GM23248 (cell line): Measurements from ENCODE around the gene BCL10. TPM values are rescaled to one million over a fixed set of nuclear protein-coding genes. Genes with fewer than 3 reads are reported as not detected.

Source experiments
- DNase-seq: peaks from one replicate; pipeline ENCODE4 v3.0.0-alpha.2; 2015
- H2AFZ ChIP-seq: fragments of 200-600 bp; sonication (generic); 2 replicates; pipeline ENCODE4 v1.6.1; 2016; ENCODE audit warnings: antibody characterized with exemption
- H3F3A ChIP-seq: fragments of 200-600 bp; sonication (generic); 2 replicates; pipeline ENCODE4 v1.6.1; 2016; ENCODE audit warnings: mild to moderate bottlenecking, antibody characterized with exemption, mixed run types; ENCODE audit not compliant: insufficient read depth
- H3K27ac ChIP-seq: fragments of 200-600 bp; sonication (generic); 2 replicates; pipeline ENCODE4 v1.5.1; 2016; ENCODE audit warnings: mild to moderate bottlenecking
- H3K27me3 ChIP-seq: fragments of 200-600 bp; sonication (generic); replicated peaks from 2 replicates; pipeline ENCODE4 v1.6.1; 2016; ENCODE audit warnings: mild to moderate bottlenecking; ENCODE audit not compliant: insufficient read depth
- H3K36me3 ChIP-seq: fragments of 200-600 bp; sonication (generic); 2 replicates; pipeline ENCODE4 v1.6.1; 2016; ENCODE audit warnings: low read depth, mild to moderate bottlenecking
- H3K4me1 ChIP-seq: fragments of 200-600 bp; sonication (generic); 2 replicates; pipeline ENCODE4 v1.6.1; 2016; ENCODE audit warnings: mild to moderate bottlenecking; ENCODE audit not compliant: insufficient read depth
- H3K4me2 ChIP-seq: fragments of 200-600 bp; sonication (generic); one replicate; pipeline ENCODE4 v1.6.1; 2016; ENCODE audit warnings: mild to moderate bottlenecking; ENCODE audit not compliant: unreplicated experiment
- H3K4me3 ChIP-seq: fragments of 200-600 bp; sonication (generic); 2 replicates; pipeline ENCODE4 v1.5.1; 2016; ENCODE audit warnings: mild to moderate bottlenecking
- H3K79me2 ChIP-seq: fragments of 200-600 bp; sonication (generic); 2 replicates; pipeline ENCODE4 v1.6.1; 2016; ENCODE audit warnings: mild to moderate bottlenecking; ENCODE audit not compliant: insufficient read depth
- H3K9ac ChIP-seq: fragments of 200-600 bp; sonication (generic); 2 replicates; pipeline ENCODE4 v1.6.1; 2016; ENCODE audit warnings: mild to moderate bottlenecking
- H3K9me2 ChIP-seq: fragments of 200-600 bp; sonication (generic); 2 replicates; pipeline ENCODE4 v1.6.1; 2016; ENCODE audit warnings: mixed run types, mild to moderate bottlenecking, moderate library complexity; ENCODE audit not compliant: insufficient read depth
- H3K9me3 ChIP-seq: fragments of 200-600 bp; sonication (generic); one replicate; pipeline ENCODE4 v1.6.1; 2017; ENCODE audit warnings: low read depth
- H4K20me1 ChIP-seq: fragments of 200-600 bp; sonication (generic); 2 replicates; pipeline ENCODE4 v1.6.0; 2016; ENCODE audit not compliant: insufficient read depth
- EZH2 ChIP-seq: fragments of 200-600 bp; sonication (generic); IDR thresholded peaks from 2 replicates; pipeline ENCODE4 v1.6.1; 2018; ENCODE audit warnings: antibody characterized with exemption, mild to moderate bottlenecking; ENCODE audit not compliant: insufficient read depth, poor library complexity, severe bottlenecking
- EZH2phosphoT487 ChIP-seq: fragments of 200-600 bp; sonication (generic); IDR thresholded peaks from 2 replicates; pipeline ENCODE4 v1.6.1; 2018; ENCODE audit warnings: antibody characterized with exemption, moderate library complexity, mild to moderate bottlenecking, low read depth; ENCODE audit not compliant: insufficient read depth
- WGBS, 2 experiments: methylation state at CpG; one replicate each; pipeline ENCODE4 v1.1.6; 2015 to 2017; ENCODE audit warnings: low lambda C conversion rate in 2 of 2, low coverage in 1 of 2; ENCODE audit errors: missing lambda C conversion rate in 2 of 2; 5-methylcytosine and 5-hydroxymethylcytosine counted together
- in situ Hi-C: fragments of 300-500 bp; cut with MboI; formaldehyde crosslinking; loops from 2 replicates; pipeline ENCODE4 v1.15.0; 2020
- polyA plus RNA-seq: library from polyadenylated mRNA; unstranded; fragments of >200 nt; fragmentation: Nextera tagmentation; extraction: Ambion mirVana; gene quantifications from 2 replicates; pipeline ENCODE4 v1.2.1, GENCODE V29; 2016
- total RNA-seq: library from RNA; depleted of rRNA; stranded (reverse); fragments of >200 nt; shearing (Covaris generic); gene quantifications from 2 replicates; pipeline ENCODE4 v1.2.3, GENCODE V29; 2014

Gene BCL10
- total and polyA plus RNA-seq, 2 experiments from 2014 or later: 51.4 to 70.7 TPM

DNA sequence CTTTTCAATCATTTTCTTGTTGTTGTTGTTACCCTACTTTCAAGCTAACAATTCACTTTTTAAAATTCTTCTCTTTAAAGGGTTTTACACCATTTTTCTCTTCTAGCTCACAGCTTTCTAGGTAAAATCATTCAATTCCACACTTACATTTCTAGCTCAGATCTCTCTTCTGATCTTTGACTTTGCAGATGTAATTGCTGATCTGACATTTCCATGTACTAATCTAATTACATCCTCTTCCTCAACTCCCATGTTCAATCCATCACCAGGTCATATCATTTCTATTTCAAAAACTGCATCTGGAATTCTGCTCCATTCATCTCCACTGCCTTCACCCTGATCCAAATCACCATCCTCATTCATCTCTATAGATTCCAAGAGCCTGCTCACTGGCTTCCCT, 3.0 kb downstream of the BCL10 start:
- in situ Hi-C loops: no loop called here
- Histone ChIP-seq H3K9me2 (no peaks in the 10 kb centered on the region), H3K79me2 (peaks cover 78% of the 10 kb centered on the region), H3K4me3 (peak overlapping the region; percentile 98), H2AFZ (no peak overlapping the region), H3K4me1 (peaks cover 27% of the 10 kb centered on the region), H4K20me1 (peaks cover 8% of the 10 kb centered on the region; the same call in 1 of the 2 replicates), H3K27me3 (no peaks in the 10 kb centered on the region), H3K4me2 (peak overlapping the region; percentile 97), H3K27ac (no peak overlapping the region), H3K36me3 (peaks cover 30% of the 10 kb centered on the region), H3F3A (peaks cover 33% of the 10 kb centered on the region), H3K9ac (peak overlapping the region; percentile 97), H3K9me3 (no peaks in the 10 kb centered on the region)
- no peak for TF ChIP-seq EZH2phosphoT487
- no peak for TF ChIP-seq EZH2
- DNase-seq: no peak

DNA sequence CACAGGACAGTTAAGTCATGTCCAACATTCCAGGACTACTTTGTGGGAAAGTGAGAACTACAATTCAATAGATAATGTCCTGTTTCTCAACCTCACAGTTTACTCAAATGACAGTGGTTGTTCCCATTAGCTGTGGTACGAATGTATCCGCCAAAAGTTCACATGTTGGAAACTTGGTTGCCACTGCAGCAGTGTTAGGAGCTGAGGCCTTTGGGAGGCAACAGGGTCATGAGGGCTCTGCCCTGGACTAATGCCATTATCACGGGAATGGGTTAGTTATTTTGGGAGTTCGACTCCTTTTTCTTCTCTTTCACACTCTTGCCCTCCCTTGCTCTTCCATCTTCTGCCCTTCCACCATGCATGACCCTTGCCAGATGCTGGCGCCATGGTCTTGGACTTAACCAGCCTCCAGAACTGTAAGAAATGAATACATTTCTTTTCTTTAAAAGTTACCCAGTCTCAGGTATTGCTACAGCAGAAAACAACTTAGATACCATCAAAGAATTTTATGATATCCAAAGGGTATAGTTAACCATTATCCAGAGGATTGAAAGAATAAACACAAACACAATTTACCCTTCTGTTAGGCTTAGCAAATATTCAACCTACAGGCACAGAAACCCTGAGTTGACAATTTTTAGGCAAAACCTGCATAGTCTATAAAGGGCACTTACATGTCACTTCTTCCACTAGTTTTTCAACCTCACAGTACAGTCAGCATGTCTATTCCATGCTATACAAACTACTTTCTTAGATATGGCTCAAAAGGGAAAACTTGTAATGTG, 7.4 kb downstream of the BCL10 start:
- no peaks in the 10 kb centered on the region for H3K27me3 ChIP-seq
- no peak overlapping the region for H2AFZ ChIP-seq
- H3K36me3 ChIP-seq: peaks cover 64% of the 10 kb centered on the region
- H3K4me2 ChIP-seq: no peak overlapping the region
- no peak for DNase-seq
- H3F3A ChIP-seq: peaks cover 45% of the 10 kb centered on the region
- 85 to 89% methylated on average over 5 of the region's 5 CpGs for WGBS, 2 experiments
- no peak for TF ChIP-seq EZH2phosphoT487
- no peak for TF ChIP-seq EZH2
- H3K9me2 ChIP-seq: no peaks in the 10 kb centered on the region
- peaks cover 5% of the 10 kb centered on the region; the same call in 1 of the 2 replicates for H4K20me1 ChIP-seq
- peaks cover 18% of the 10 kb centered on the region for H3K4me1 ChIP-seq
- in situ Hi-C loops: no loop called here
- peaks cover 95% of the 10 kb centered on the region for H3K79me2 ChIP-seq
- no peak overlapping the region for H3K27ac ChIP-seq
- H3K9me3 ChIP-seq: no peaks in the 10 kb centered on the region
- H3K9ac ChIP-seq: no peak overlapping the region
- no peak overlapping the region for H3K4me3 ChIP-seq

DNA sequence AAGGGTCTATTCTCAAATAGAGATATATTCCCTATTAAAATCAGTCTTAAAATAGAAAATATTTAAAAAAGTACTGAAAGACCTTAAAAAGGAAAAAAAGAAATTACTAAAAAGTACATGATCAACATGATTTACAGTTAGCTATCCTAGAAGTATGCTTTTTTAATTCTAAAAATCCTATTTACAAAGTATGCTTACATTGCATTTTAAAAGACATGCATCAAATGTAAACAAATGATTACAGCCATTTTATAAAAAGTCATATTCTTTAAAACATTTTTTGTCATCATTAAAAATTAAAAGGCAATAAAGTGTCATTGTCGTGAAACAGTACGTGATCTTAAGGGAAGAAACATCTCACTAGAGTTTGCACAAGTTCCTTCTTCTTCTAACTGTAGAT, 9.1 kb downstream of the BCL10 start:
- peaks cover 7% of the 10 kb centered on the region for H3K4me1 ChIP-seq
- H3K4me2 ChIP-seq: no peak overlapping the region
- in situ Hi-C loops: no loop called here
- H3K9ac ChIP-seq: no peak overlapping the region
- H3K27me3 ChIP-seq: no peaks in the 10 kb centered on the region
- H3K4me3 ChIP-seq: no peak overlapping the region
- peaks cover 82% of the 10 kb centered on the region for H3K79me2 ChIP-seq
- no peak for DNase-seq
- 98 to 100% methylated on average over 2 of the region's 2 CpGs for WGBS, 2 experiments
- peaks cover 62% of the 10 kb centered on the region for H3F3A ChIP-seq
- 0 out of 2 replicates have a peak, but pooled peaks cover 5% of the 10 kb centered on the region for H4K20me1 ChIP-seq
- TF ChIP-seq EZH2 (no peak), EZH2phosphoT487 (no peak)
- H2AFZ ChIP-seq: no peak overlapping the region
- H3K9me3 ChIP-seq: no peaks in the 10 kb centered on the region
- H3K27ac ChIP-seq: no peak overlapping the region
- H3K9me2 ChIP-seq: no peaks in the 10 kb centered on the region
- peaks cover 74% of the 10 kb centered on the region for H3K36me3 ChIP-seq

DNA sequence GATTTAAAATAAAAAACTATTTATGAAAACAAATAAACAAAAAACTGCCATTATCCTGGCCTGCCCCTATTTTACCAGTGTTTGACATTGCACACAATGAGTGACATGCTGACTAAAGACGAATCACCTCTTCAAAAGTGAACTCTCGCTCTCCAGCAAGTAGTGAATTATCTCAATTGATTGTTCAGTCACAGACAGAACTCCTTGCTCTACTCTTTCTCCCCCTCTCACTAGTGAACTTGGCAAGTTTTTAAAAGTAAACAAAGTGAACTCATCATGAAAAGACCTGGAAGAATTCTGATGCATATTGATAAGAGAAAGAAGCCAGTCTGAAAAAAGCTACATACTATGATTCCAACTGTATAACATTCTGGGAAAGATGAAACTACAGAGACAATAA, 12.3 kb downstream of the BCL10 start:
- WGBS, 2 experiments: 60 to 67% methylated on average over 2 of the region's 2 CpGs
- Histone ChIP-seq H3K27ac (no peak overlapping the region), H3K27me3 (no peaks in the 10 kb centered on the region), H3K79me2 (peaks cover 54% of the 10 kb centered on the region), H3K9me2 (no peaks in the 10 kb centered on the region), H3F3A (peaks cover 83% of the 10 kb centered on the region), H3K9ac (no peak overlapping the region), H3K4me3 (no peak overlapping the region), H4K20me1 (no peaks in the 10 kb centered on the region), H2AFZ (no peak overlapping the region), H3K4me2 (no peak overlapping the region), H3K36me3 (peaks cover 52% of the 10 kb centered on the region), H3K4me1 (peaks cover 19% of the 10 kb centered on the region), H3K9me3 (no peaks in the 10 kb centered on the region)
- peak; percentile 39 for DNase-seq
- in situ Hi-C loops: no loop called here
- no peak for TF ChIP-seq EZH2
- no peak for TF ChIP-seq EZH2phosphoT487
